GM19455 (cell line): ENCODE data around the gene C4orf51.
A peak's percentile ranks its signal among the peaks of the same experiment; 100 is the strongest.

Source experiments
- ATAC-seq: cut with Tn5 transposase; IDR thresholded peaks from one replicate; pipeline ENCODE4 v1.9.1; 2021; ENCODE audit not compliant: unreplicated experiment

C4orf51 gene

GRCh38 chr4:145743641-145744040, 63.7 kb downstream of the C4orf51 start:
- ATAC-seq = no peak

DNA sequence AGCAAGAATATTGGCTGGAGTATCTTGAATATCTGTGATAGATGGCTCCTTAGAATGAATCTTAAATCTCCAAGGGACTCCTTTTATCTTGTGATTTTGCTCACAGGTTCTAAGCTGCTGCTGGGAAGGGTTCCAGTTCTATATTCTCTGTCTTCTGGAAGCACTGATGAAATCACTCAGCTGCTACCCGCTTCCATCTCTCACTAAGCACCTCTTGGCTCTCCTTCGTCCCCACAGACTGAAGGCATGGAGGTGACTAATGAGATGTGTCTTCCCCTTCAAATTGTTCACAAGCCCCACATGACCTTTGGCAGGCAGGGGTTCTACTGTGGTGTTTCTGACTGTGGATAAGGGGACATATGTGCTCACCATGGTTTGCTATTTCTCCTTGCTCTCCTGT, 75.9 kb downstream of the C4orf51 start:
- ATAC-seq = no peak

GRCh38 chr4:145756244-145756643, 76.3 kb downstream of the C4orf51 start:
- ATAC-seq = no peak

- ATAC-seq = no peak
Observed at GRCh38 chr4:145757188-145757587, 77.2 kb downstream of the C4orf51 start.

- no peak for ATAC-seq
Observed at GRCh38 chr4:145760176-145760575, 80.2 kb downstream of the C4orf51 start.

DNA sequence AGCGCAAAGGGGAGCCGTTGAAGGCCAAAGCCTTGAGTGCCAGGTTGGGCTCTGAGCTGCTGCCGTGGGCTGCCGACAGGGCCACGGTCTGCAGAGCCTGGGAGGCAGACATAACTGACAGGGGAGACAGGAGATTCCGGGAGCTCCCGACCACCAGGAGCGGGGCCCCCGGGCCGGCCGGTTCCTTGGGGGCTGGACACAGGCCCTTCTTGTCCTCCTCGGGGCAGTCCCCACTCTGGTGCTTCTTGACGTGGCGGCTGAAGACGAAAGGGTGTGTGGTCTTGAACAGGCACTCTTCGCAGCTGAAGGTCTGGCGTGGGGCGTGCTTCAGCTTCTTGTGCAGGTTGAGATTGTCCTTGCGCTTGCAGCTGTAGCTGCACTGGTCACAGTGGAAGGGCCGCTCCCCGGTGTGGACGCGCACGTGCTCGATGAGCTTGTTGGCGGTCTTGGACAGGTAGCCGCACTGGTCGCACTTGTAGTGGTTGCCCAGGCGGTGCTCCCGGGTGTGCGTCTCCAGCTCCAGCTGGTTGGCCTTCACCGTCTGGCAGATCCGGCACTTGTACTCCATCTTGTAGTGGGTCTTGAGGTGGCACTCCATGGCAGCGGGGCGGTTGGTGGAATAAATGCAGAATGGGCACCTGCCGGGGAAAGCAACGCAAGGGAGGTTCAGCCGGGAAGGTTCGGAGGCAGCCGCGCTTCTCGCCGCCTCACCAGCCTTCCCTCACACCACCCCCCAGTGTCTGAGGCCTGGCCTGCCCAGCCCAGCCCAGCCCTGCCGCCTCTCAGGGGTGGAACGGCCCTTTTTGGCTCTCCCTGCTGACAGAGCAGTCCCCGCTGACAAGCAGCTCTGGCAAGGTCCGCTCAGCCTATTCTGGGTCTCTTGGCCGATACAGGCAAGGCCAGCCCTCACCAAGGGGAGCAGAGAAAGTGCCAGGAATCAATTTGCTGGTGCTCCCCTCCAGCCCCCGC, 81.3 kb downstream of the C4orf51 start:
- ATAC-seq = no peak

GRCh38 chr4:145762719-145763118, 82.8 kb downstream of the C4orf51 start:
- ATAC-seq = no peak

- ATAC-seq = no peak
Observed at GRCh38 chr4:145763399-145763798, 83.5 kb downstream of the C4orf51 start.

DNA sequence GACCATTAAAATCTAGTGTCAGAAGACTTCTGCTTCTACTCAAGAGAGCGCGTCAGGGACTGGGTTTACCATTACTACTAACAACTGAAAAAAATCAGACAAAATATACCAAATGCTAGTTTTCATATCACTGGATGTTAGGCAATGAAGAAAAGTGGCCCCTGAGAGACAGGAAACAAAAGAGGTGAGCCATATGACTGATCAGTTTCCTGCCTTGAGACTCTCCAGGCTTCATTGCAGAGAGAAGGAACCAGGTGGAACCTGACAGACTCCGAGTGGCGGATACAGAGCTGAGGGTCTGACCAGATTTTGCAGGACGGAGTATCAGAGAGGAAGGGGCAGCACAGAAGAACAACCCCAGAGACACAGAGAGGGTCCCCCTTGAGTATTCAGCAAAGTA, 86.3 kb downstream of the C4orf51 start:
- ATAC-seq = no peak

DNA sequence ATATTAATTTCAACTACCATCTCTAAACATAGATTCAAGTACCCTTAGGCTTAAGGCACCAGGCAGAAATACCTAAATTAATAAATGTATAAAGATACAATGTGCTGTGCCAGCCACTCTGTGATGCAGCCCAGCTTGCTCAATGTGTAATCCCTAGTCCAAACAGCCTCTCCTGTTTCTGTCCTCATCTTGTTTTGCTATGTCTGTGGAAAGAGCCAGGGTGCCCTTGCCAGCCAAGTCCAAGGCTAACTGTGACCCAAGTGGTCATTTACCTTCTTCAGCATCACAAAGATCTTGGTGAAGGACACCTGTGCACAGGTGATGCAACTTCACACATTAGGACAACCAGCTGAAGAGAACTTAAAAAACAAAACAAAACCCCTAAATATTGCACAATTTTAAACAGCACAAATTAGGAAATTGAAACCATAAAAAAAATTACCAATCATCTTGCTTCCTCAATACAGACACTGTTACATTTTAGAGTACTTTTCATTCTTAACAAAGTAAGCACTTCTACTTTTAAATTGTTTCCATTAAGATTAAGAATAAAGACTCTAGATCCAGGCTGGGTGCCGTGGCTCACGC, 89.6 kb downstream of the C4orf51 start:
- ATAC-seq = no peak

DNA sequence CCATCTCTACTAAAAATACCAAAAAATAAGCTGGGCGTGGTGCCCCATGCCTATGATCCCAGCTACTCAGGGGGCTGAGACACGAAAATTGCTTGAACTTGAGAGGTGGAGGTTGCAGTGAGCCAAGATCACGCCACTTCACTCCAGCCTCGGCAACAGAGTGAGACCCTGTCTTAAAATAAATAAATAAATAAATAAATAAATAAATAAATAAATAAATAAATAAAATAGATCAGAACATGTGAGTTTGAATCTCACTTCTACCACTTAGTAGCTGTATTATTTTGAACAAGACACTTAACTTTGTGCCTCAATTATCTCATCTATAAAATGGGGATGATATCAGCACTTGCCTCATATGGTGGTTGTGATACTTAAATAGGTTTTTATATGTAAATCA, 90.2 kb downstream of the C4orf51 start:
- no peak for ATAC-seq

DNA sequence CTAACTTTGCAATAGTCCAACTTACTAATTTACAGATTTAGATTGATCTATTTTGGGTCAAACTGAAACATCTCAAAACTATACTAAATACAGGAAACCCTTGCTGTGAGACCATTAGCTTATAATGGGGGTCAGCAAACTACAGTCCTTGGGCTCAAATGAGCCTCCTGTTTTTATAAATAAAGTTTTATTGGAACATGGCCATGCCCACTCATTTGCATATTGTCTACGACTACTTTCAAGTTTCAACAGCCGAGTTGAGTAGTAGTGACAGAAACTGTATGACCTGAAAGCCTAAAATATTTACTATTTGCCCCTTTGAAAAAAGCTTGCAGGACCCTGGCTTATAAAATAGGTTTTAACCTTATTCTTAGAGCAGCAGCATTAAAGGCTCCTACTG, 92.4 kb downstream of the C4orf51 start:
- no peak for ATAC-seq

- ATAC-seq = peak; percentile 97
Observed at GRCh38 chr4:145773581-145774234, 93.8 kb downstream of the C4orf51 start.

- ATAC-seq = no peak
Observed at GRCh38 chr4:145774473-145774872, 94.5 kb downstream of the C4orf51 start.

GRCh38 chr4:145775406-145775805, 95.5 kb downstream of the C4orf51 start:
- no peak for ATAC-seq

DNA sequence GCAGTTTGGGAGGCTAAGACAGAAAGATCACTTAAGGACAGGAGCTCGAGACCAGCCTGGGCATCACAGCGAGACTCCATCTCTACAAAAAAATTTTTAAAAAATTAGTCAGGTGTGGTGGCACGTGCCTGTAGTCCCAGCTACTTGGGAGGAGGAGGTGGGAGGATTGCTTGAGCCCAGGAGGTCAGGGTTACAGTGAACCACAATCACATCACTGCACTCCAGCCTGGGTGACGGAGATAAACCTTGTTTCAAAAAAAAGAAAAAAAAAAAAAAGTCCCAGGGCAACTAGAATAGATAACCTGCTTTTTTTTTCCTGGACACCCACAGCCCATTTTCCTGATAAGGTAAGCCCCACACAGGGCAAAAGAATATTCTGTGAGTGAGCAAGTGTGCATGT, 96.3 kb downstream of the C4orf51 start:
- ATAC-seq = no peak

- ATAC-seq = no peak
Observed at GRCh38 chr4:145779319-145779801, 99.4 kb downstream of the C4orf51 start.

DNA sequence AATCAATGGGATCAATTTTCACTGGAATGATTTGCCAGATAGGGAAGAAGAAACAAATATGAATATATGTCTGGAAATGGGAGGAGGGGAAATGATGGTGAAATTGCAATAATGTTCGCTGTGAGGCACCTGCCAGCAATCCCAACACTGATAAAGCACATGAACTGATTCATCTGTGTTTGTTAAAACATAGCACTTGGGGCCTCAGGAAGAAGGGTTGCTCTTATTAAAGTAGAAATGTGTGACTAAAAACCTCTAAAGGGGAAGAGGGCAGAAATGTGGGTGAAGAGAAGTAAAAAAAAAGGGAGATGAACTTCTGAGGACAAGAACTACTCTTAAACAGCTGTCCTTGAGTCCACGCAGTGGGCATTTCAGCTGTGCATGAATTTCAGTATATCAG, 101.4 kb downstream of the C4orf51 start:
- no peak for ATAC-seq
